Gastrocnemius medialis (tissue), 4 donors: ENCODE data around the gene CCL1. TPM values are rescaled to one million over a fixed set of nuclear protein-coding genes. Genes with fewer than 3 reads are reported as not detected.
"Not testable (repeated sequence)": the region's sequence is repeated elsewhere in the genome, so short reads cannot be mapped to it uniquely, and the experiment has no call there.

Source experiments
- ATAC-seq, 2 donors: fragments of 150-250 bp; one replicate each; pipeline ENCODE4 v1.9.1; 2016
- DNase-seq, 2 donors: peaks; one replicate each; pipeline ENCODE4 v3.0.0-alpha.2; 2019
- H3K27ac ChIP-seq, 4 donors: fragments of 200-600 bp; sonication (generic); 1 replicate in 1 of 4; 2 replicates in 3 of 4; pipeline ENCODE4 v1.5.1; 2016 to 2018; ENCODE audit warnings: mild to moderate bottlenecking in 2 of 4, moderate library complexity in 1 of 4
- H3K27me3 ChIP-seq, 3 donors: fragments of 200-600 bp; sonication (generic) in 2 of 3; 1 replicate in 1 of 3; 2 replicates in 2 of 3; pipeline versions ENCODE4 v1.5.1 to v1.6.0; 2016 to 2019; ENCODE audit warnings: mild to moderate bottlenecking in 1 of 3, moderate library complexity in 1 of 3
- H3K36me3 ChIP-seq, 2 donors: fragments of 200-600 bp; sonication (generic) in 1 of 2; one replicate each; pipeline ENCODE4 v1.5.1; 2017 to 2018
- H3K4me1 ChIP-seq, 2 donors: fragments of 200-600 bp; sonication (generic) in 1 of 2; one replicate each; pipeline ENCODE4 v1.5.1; 2016 to 2017; ENCODE audit warnings: mild to moderate bottlenecking in 2 of 2
- H3K4me3 ChIP-seq, 4 donors: fragments of 200-600 bp; sonication (generic) in 3 of 4; 1 replicate in 1 of 4; 2 replicates in 3 of 4; pipeline ENCODE4 v1.5.1; 2016 to 2019; ENCODE audit warnings: mild to moderate bottlenecking in 2 of 4
- H3K9me3 ChIP-seq, 3 donors: fragments of 200-600 bp; sonication (generic) in 2 of 3; 1 replicate in 1 of 3; 2 replicates in 2 of 3; pipeline ENCODE4 v1.5.1; 2016 to 2019
- POLR2A ChIP-seq, 2 donors: fragments of 450-650 bp; IDR thresholded peaks; one replicate each; pipeline ENCODE4 v1.6.1; 2017; ENCODE audit warnings: antibody characterized with exemption in 2 of 2, mild to moderate bottlenecking in 2 of 2, moderate library complexity in 2 of 2
- in situ Hi-C, 4 donors: fragments of 200-750 bp; cut with MboI; loops; one replicate each; pipeline versions ENCODE4 v1.15.0 to v1.8.0; 2017; ENCODE audit warnings: low sequenced_read_pairs in 4 of 4
- intact Hi-C: fragments of 100-400 bp; cut with DNase I; formaldehyde crosslinking; loops from one replicate; pipeline ENCODE4 v1.15.1; 2023; ENCODE audit warnings: low total_unique reads
- total RNA-seq, 4 donors: library from RNA; depleted of rRNA; stranded (reverse); fragments of >200 nt; gene quantifications; one replicate each; pipeline versions ENCODE4 v1.1.0 to v1.2.3, GENCODE V29; 2016
- TF ChIP-seq, protein P1 (sequence below), 5 experiments: fragments of 450-650 bp in 3 of 5; fragments of 200-600 bp in 2 of 5; sonication (generic) in 2 of 5; IDR thresholded peaks in 4 of 5; conservative IDR thresholded peaks in 1 of 5; 1 replicate in 4 of 5; 2 replicates in 1 of 5; pipeline ENCODE4 v1.5.1; 2016 to 2019; ENCODE audit warnings: antibody characterized with exemption in 5 of 5, mild to moderate bottlenecking in 3 of 5, moderate library complexity in 3 of 5

CCL1 gene
- total RNA-seq, 4 donors from 2014 or later, result not detected

DNA sequence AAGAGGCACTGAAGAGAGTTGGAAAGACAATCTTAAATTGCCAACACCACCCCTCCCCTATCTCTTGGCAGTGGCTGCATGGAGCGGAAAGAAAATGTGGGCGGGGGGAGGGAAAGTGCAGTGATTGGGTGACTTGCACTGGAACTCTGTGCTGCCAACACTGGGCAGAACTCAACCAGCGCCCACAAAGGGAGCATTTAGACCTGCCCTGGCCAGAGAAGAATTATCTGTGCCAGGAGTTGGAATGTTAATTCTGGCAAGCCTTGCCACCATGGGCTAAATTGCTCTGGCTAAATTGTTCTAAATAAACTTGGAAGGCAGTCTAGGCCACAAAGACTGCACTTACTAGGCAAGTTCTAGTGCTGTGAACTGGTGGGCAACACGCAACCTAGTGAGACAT is 13.3 kb downstream of the CCL1 start:
- Histone ChIP-seq H3K27ac (no peak overlapping the region), H3K4me1 (no peaks in the 10 kb centered on the region), H3K27me3 (no peaks in the 10 kb centered on the region), H3K9me3 (no peaks in the 10 kb centered on the region), H3K36me3 (no peaks in the 10 kb centered on the region), H3K4me3 (no peak overlapping the region)
- no peak for ATAC-seq
- no peak for TF ChIP-seq POLR2A (IDR thresholded peaks at IDR 0.05)
- TF ChIP-seq, protein P1, sequence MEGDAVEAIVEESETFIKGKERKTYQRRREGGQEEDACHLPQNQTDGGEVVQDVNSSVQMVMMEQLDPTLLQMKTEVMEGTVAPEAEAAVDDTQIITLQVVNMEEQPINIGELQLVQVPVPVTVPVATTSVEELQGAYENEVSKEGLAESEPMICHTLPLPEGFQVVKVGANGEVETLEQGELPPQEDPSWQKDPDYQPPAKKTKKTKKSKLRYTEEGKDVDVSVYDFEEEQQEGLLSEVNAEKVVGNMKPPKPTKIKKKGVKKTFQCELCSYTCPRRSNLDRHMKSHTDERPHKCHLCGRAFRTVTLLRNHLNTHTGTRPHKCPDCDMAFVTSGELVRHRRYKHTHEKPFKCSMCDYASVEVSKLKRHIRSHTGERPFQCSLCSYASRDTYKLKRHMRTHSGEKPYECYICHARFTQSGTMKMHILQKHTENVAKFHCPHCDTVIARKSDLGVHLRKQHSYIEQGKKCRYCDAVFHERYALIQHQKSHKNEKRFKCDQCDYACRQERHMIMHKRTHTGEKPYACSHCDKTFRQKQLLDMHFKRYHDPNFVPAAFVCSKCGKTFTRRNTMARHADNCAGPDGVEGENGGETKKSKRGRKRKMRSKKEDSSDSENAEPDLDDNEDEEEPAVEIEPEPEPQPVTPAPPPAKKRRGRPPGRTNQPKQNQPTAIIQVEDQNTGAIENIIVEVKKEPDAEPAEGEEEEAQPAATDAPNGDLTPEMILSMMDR (IDR thresholded peaks at IDR 0.05 in 4 of 5, conservative IDR thresholded peaks at IDR 0.05 in 1 of 5), result no peak
- in situ Hi-C loops, result no loop called here
- intact Hi-C loops, result no loop called here
- no peak for DNase-seq

DNA sequence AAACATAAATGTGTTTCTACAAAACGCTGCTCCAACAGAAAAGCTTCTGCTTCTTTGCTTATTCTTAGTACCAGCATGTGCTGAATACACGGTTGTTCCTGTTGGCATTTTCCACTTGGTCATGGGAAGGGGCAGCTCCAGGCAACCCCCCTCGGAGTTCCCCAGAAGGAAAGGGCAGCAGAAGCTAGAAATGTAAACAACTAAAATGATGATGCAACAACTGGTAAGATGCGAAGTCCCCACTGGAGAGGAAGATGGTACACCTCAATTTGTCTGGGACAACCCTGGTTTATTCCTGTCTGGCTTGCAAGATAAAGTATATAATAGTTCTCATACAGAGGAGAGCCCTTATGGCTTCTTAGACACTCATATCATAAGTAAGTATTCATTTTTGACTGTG is 16.0 kb downstream of the CCL1 start:
- Histone ChIP-seq H3K4me3 (no peak overlapping the region), H3K27ac (no peak overlapping the region), H3K9me3 (no peaks in the 10 kb centered on the region), H3K4me1 (no peaks in the 10 kb centered on the region), H3K36me3 (no peaks in the 10 kb centered on the region), H3K27me3 (no peaks in the 10 kb centered on the region)
- no peak for ATAC-seq
- in situ Hi-C loops (no loop called here), intact Hi-C loops (no loop called here)
- TF ChIP-seq, protein P1 (IDR thresholded peaks at IDR 0.05 in 4 of 5, conservative IDR thresholded peaks at IDR 0.05 in 1 of 5), result no peak
- TF ChIP-seq POLR2A (IDR thresholded peaks at IDR 0.05), result no peak
- DNase-seq, result no peak

DNA sequence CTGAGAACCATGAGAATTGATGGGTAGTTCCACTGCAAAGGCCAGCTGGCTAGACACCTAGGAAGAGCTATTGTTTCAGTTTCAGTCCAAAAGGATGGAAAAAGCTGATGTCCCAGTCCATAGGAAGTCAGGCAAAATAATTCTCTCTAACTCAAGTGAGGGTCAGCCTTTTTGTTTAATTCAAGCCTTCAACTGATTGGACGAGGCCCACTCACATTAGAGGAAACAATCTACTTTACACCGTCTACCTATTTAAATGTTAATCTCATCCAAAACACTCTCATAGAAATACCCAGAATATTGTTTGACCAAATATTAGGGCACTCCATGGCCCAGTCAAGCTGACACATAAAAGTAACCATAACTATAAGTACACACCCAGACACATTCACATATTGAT is 21.1 kb downstream of the CCL1 start:
- Histone ChIP-seq H3K4me3 (no peak overlapping the region), H3K27ac (no peak overlapping the region), H3K4me1 (no peaks in the 10 kb centered on the region), H3K9me3 (no peaks in the 10 kb centered on the region), H3K36me3 (no peaks in the 10 kb centered on the region), H3K27me3 (no peaks in the 10 kb centered on the region)
- intact Hi-C loops, result no loop called here
- TF ChIP-seq POLR2A (IDR thresholded peaks at IDR 0.05), result no peak
- TF ChIP-seq, protein P1 (IDR thresholded peaks at IDR 0.05 in 4 of 5, conservative IDR thresholded peaks at IDR 0.05 in 1 of 5), result no peak
- in situ Hi-C loops, result no loop called here
- DNase-seq (no peak), ATAC-seq (no peak)

DNA sequence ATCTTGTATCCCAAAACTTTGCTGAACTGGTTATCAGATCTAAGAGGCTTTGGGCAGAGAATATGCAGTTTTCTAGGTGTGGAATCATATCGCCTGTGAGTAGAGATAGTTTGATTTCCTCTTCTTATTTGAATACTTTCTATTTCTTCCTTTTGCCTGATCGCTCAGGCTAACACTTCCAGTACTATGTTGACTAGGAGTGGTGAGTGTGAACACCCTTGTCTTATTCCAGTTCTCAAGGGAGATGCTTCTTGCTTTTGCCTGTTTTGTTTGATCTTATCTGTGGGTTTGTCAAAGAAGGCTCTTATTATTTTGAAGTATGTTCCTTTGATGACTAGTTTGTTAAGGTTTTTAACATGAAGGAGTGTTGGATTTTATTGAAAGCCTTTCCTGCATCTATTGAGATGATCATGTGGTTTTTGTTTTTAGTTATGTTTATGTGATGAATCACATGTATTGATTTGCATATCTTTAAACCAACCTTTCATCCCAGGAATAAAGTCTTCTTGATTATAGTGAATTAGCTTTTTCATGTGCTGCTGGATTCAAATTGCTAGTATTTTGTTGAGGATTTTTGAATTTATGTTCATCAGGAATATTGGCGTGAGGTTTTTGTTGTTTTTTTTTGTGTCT is 23.8 kb downstream of the CCL1 start:
- H3K27me3 ChIP-seq, result no peaks in the 10 kb centered on the region
- H3K9me3 ChIP-seq, result no peaks in the 10 kb centered on the region
- H3K27ac ChIP-seq, result no peak overlapping the region
- intact Hi-C loops, result no loop called here
- H3K36me3 ChIP-seq, result no peaks in the 10 kb centered on the region
- no peaks in the 10 kb centered on the region for H3K4me1 ChIP-seq
- no peak overlapping the region for H3K4me3 ChIP-seq
- DNase-seq (no peak), ATAC-seq (no peak)
- in situ Hi-C loops, result no loop called here
- TF ChIP-seq, protein P1 (IDR thresholded peaks at IDR 0.05 in 4 of 5, conservative IDR thresholded peaks at IDR 0.05 in 1 of 5), result no peak
- no peak for TF ChIP-seq POLR2A (IDR thresholded peaks at IDR 0.05)

DNA sequence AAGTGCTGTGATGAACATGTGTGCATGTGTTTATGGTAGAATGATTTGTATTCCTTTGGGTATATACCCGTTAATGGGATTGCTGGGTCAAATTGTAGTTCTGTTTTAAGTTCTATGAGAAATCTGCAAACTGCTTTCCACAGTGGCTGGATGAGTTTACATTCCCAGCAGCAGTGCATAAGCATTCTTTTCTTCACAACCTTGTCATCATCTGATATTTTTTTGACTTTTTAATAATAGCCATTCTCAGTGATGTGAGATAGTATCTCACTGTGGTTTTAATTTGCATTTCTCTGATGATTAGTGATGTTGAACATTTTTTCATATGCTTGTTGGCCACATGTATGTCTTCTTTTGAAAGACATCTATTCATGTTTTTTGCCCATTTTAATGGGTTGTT is 25.3 kb downstream of the CCL1 start:
- intact Hi-C loops (no loop called here), in situ Hi-C loops (no loop called here)
- Histone ChIP-seq H3K9me3 (no peaks in the 10 kb centered on the region), H3K27ac (no peak overlapping the region), H3K27me3 (no peaks in the 10 kb centered on the region), H3K4me3 (no peak overlapping the region), H3K4me1 (no peaks in the 10 kb centered on the region), H3K36me3 (no peaks in the 10 kb centered on the region)
- DNase-seq, result no peak
- no peak for ATAC-seq
- TF ChIP-seq, protein P1 (IDR thresholded peaks at IDR 0.05 in 4 of 5, conservative IDR thresholded peaks at IDR 0.05 in 1 of 5), result no peak
- TF ChIP-seq POLR2A (IDR thresholded peaks at IDR 0.05), result no peak

DNA sequence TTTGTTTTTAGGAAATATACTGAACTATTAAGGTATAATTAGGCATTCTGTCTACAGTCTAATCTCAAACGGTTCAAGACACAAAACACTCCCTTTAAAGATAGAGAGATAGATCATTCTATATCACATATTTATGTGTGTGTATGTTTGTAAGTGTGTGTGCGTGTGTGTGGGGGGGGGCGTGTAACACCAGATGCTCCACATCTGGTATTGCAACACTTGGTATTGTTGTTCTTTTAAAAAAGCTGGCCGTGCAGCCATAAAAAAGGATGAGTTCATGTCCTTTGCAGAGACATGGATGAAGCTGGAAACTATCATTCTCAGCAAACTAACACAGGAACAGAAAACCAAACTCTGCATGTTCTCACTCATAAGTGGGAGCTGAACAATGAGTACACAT is 35.5 kb downstream of the CCL1 start:
- in situ Hi-C loops, ATAC-seq, H3K27ac ChIP-seq, H3K27me3 ChIP-seq, DNase-seq, H3K4me3 ChIP-seq, H3K9me3 ChIP-seq, intact Hi-C loops, H3K36me3 ChIP-seq, H3K4me1 ChIP-seq: not testable (repeated sequence)
